CD8-positive, alpha-beta memory T cell (primary cell): ENCODE measurements around the gene CTSW. TPM values are rescaled to one million over a fixed set of nuclear protein-coding genes. Genes with fewer than 3 reads are reported as not detected.
"Not testable (repeated sequence)": the region's sequence is repeated elsewhere in the genome, so short reads cannot be mapped to it uniquely, and the experiment has no call there.

Experiments
- CTCF ChIA-PET: fragments of 350-600 bp; sonication (Branson Sonifier 250); formaldehyde crosslinking; loops from one replicate; lab custom pipeline; 2021; ENCODE audit warnings: antibody characterized with exemption; lab: Charles Lee
- POLR2A ChIA-PET: fragments of 350-600 bp; sonication (Branson Sonifier 250); formaldehyde crosslinking; loops from one replicate; lab custom pipeline; 2021; ENCODE audit warnings: antibody characterized with exemption; lab: Charles Lee
- DNase-seq, 5 donors: peaks; one replicate each; pipeline versions ENCODE4 v3.0.0 to v3.0.0-alpha.2; 2020 to 2022; ENCODE audit warnings: mixed read lengths in 1 of 5
- H3K27ac ChIP-seq: one replicate; pipeline ENCODE4 v1.7.0; 2013; ENCODE audit warnings: low read depth, mild to moderate bottlenecking, low read length, moderate library complexity
- H3K27me3 ChIP-seq: 2 replicates; pipeline ENCODE4 v1.7.0; 2013; ENCODE audit warnings: low read length, mild to moderate bottlenecking; ENCODE audit not compliant: insufficient read depth, poor library complexity, severe bottlenecking
- H3K36me3 ChIP-seq: 2 replicates; pipeline ENCODE4 v1.7.0; 2013; ENCODE audit warnings: mild to moderate bottlenecking, low read length, moderate library complexity; ENCODE audit not compliant: insufficient read depth
- H3K4me1 ChIP-seq: 2 replicates; pipeline ENCODE4 v1.7.0; 2013; ENCODE audit warnings: mild to moderate bottlenecking, low read length, moderate library complexity; ENCODE audit not compliant: insufficient read depth
- H3K4me3 ChIP-seq: 2 replicates; pipeline ENCODE4 v1.7.0; 2013; ENCODE audit warnings: mild to moderate bottlenecking, low read length
- H3K9me3 ChIP-seq: 2 replicates; pipeline ENCODE4 v1.7.0; 2013; ENCODE audit warnings: mild to moderate bottlenecking, low read length
- H3K27ac Mint-ChIP-seq, 8 donors: one replicate each; pipeline ENCODE4 v1.8.0; 2020 to 2021; ENCODE audit warnings: mixed read lengths in 8 of 8, mild to moderate bottlenecking in 6 of 8, inconsistent platforms in 3 of 8, moderate library complexity in 3 of 8
- H3K27me3 Mint-ChIP-seq, 2 donors: one replicate each; pipeline ENCODE4 v1.8.0; 2020 to 2021; ENCODE audit warnings: mixed read lengths in 2 of 2, mild to moderate bottlenecking in 1 of 2, moderate library complexity in 1 of 2
- H3K36me3 Mint-ChIP-seq, 3 donors: one replicate each; pipeline ENCODE4 v1.8.0; 2020 to 2021; ENCODE audit warnings: mixed read lengths in 3 of 3, inconsistent platforms in 1 of 3, mild to moderate bottlenecking in 1 of 3
- H3K4me1 Mint-ChIP-seq, 3 donors: one replicate each; pipeline ENCODE4 v1.8.0; 2020 to 2021; ENCODE audit warnings: mixed read lengths in 3 of 3, inconsistent platforms in 1 of 3, mild to moderate bottlenecking in 1 of 3
- H3K4me3 Mint-ChIP-seq, 7 donors: one replicate each; pipeline ENCODE4 v1.8.0; 2020 to 2021; ENCODE audit warnings: mixed read lengths in 7 of 7, mild to moderate bottlenecking in 6 of 7, moderate library complexity in 4 of 7, inconsistent platforms in 2 of 7
- H3K9me3 Mint-ChIP-seq, 5 donors: one replicate each; pipeline ENCODE4 v1.8.0; 2020 to 2022; ENCODE audit warnings: mixed read lengths in 5 of 5, mild to moderate bottlenecking in 3 of 5, moderate library complexity in 2 of 5, inconsistent platforms in 1 of 5
- polyA plus RNA-seq: library from polyadenylated mRNA; unstranded; fragments of 300-500 nt; fragmentation: Illumina TruSeq; gene quantifications from one replicate; pipeline ENCODE4 v1.2.3, GENCODE V29; 2021
- total RNA-seq, 2 experiments: library from RNA; stranded (reverse); gene quantifications; one replicate each; pipeline ENCODE4 v1.2.3, GENCODE V29; 2021

CTSW gene, protein sequence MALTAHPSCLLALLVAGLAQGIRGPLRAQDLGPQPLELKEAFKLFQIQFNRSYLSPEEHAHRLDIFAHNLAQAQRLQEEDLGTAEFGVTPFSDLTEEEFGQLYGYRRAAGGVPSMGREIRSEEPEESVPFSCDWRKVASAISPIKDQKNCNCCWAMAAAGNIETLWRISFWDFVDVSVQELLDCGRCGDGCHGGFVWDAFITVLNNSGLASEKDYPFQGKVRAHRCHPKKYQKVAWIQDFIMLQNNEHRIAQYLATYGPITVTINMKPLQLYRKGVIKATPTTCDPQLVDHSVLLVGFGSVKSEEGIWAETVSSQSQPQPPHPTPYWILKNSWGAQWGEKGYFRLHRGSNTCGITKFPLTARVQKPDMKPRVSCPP
- total RNA-seq, result 10 to 100 TPM; 40.9 to 44.3 TPM
- 1,046 TPM for polyA plus RNA-seq

DNA sequence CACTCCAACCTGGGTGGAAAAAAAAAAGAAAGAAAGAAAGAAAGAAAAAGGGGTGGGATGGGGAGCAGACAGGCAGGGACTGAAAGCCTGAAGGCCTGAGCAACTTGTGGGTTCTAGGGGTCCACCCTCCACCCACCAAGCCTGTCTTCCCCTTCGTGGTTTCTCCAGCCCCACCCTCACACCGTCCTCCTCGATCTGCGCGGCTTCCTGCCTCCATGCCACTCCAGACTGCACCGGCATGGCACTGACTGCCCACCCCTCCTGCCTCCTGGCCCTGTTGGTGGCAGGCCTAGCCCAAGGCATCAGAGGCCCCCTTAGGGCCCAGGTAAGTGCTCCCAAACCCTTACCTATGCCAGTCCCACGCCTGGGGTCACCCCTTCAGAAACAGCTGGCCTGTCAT lies at the start of gene CTSW:
TSS of gene CTSW (plus strand) at position 221 of the 400 bp plus-strand sequence. CDS start at position 239, 18 bp downstream.
- Mint-ChIP-seq H3K4me3 (peak within 1 kb of the TSS; percentile 84 to 92 (median 89)), H3K36me3 (peaks cover 0 to 27% (median 0%) of the 10 kb centered on the region in 3 donors), H3K9me3 (no peaks in the 10 kb centered on the region), H3K27ac (peak within 1 kb of the TSS; percentile 85 to 98 (median 93)), H3K4me1 (peaks cover 40 to 53% (median 42%) of the 10 kb centered on the region in 3 donors), H3K27me3 (peaks cover 0 to 3% of the 10 kb centered on the region in 2 donors)
- H3K9me3 ChIP-seq, result no peaks in the 10 kb centered on the region
- H3K4me3 ChIP-seq, result peak within 1 kb of the TSS; percentile 73
- no peaks in the 10 kb centered on the region for H3K27me3 ChIP-seq
- ChIA-PET POLR2A (interaction anchor here (1.0 to 1.7 kb wide), 4 partner anchors 11 to 24 kb away, joined by 3 to 7 read pairs (median 3); partner anchors contain the start of gene CCDC85B), CTCF (interaction anchor here (21.9 to 24.5 kb wide), 2 partner anchors 9 to 11 kb away, joined by 560 read pairs; partner anchors contain the start of genes CCDC85B, CFL1, CTSW and EFEMP2)
- peak within 1 kb of the TSS; percentile 64 for H3K27ac ChIP-seq
- peaks cover 17% of the 10 kb centered on the region for H3K36me3 ChIP-seq
- peak; percentile 48 to 71 (median 58) for DNase-seq
- peaks cover 40% of the 10 kb centered on the region for H3K4me1 ChIP-seq

GRCh38 chr11:65832231-65832630 lies 47.4 kb upstream of the CTSW start:
- Mint-ChIP-seq H3K4me1 (peaks cover 8 to 14% (median 13%) of the 10 kb centered on the region in 3 donors), H3K4me3 (peak overlapping the region in 3 of 7 donors; percentile 4 to 52 (median 8))
- peaks cover 16% of the 10 kb centered on the region for H3K4me1 ChIP-seq
- not testable (repeated sequence) for H3K27me3 ChIP-seq, DNase-seq, H3K27ac Mint-ChIP-seq, H3K27me3 Mint-ChIP-seq, H3K9me3 Mint-ChIP-seq, H3K4me3 ChIP-seq, H3K36me3 Mint-ChIP-seq, H3K9me3 ChIP-seq, H3K36me3 ChIP-seq, H3K27ac ChIP-seq
- ChIA-PET POLR2A (interaction anchor here (1.8 kb wide), 1 partner anchor 28 kb away, joined by 5 read pairs; the partner anchor contains the start of gene MUS81), CTCF (interaction anchor here (1.0 to 3.4 kb wide), 10 partner anchors 14 to 121 kb away, joined by 3 to 17 read pairs (median 8); partner anchors contain the start of genes AP5B1, CCDC85B, FIBP and KAT5)

DNA sequence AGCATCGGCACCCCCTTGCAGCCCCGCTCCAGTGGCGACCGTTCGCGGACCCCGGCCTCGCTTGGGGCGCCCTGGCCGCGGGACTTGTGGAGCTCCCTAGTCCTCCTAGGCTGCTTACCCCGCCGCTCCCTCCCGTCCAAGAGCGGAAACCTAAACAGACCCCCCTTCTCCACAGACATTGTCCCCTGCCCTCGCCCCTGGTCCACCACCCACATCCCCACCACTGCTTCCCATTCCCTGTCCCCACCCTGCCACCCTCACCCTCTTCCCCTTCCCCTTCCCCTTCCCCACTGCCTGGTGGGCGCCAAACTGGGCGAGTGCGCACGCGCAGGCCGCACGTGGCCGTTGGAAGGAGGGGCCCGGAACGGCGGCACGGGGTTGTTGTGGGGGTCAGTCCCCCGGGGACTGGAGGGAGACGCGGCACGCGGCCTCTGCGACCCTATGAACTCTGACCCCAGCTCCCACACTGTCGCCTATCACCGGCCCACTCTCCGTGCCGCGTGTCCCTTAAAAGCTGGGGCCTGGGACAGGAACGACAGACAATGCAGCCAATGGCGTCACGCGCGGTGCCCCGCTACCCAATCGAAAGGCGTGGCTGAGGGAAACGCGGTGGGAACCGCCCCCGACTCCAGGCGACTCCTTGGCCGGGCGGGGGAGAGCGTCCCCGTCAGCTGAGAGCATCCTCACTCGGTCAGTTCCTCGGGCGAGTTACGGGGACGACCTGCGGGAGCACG lies 46.2 kb upstream of the CTSW start, which contains the start of gene SNX32:
TSS of gene SNX32 (plus strand) at position 667 of the 734 bp plus-strand sequence. CDS start 103 bp downstream, outside the sequence.
- peaks cover 8 to 14% (median 13%) of the 10 kb centered on the region in 3 donors for H3K4me1 Mint-ChIP-seq
- ChIA-PET POLR2A (interaction anchor here (0.5 to 1.8 kb wide), 9 partner anchors 11 to 180 kb away, joined by 3 to 7 read pairs (median 3); partner anchors contain the start of genes CFL1, KAT5 and MUS81), CTCF (interaction anchor here (1.0 to 3.4 kb wide), 10 partner anchors 15 to 122 kb away, joined by 3 to 17 read pairs (median 8); partner anchors contain the start of genes AP5B1, CCDC85B, FIBP and KAT5)
- H3K4me3 Mint-ChIP-seq, result no peak within 1 kb of the TSS
- H3K27me3 Mint-ChIP-seq, result peaks cover 0 to 2% of the 10 kb centered on the region in 2 donors
- H3K4me1 ChIP-seq, result peaks cover 16% of the 10 kb centered on the region
- no peaks in the 10 kb centered on the region for H3K27me3 ChIP-seq
- H3K36me3 Mint-ChIP-seq, result no peaks in the 10 kb centered on the region
- peak; percentile 90 to 94 (median 91) for DNase-seq
- peak within 1 kb of the TSS in 6 of 8 donors; percentile 15 to 79 (median 67) for H3K27ac Mint-ChIP-seq
- no peaks in the 10 kb centered on the region for H3K36me3 ChIP-seq
- H3K9me3 Mint-ChIP-seq, result no peaks in the 10 kb centered on the region
- H3K27ac ChIP-seq, result no peak within 1 kb of the TSS
- H3K4me3 ChIP-seq, result peak within 1 kb of the TSS; percentile 57
- H3K9me3 ChIP-seq, result no peaks in the 10 kb centered on the region

GRCh38 chr11:65834202-65834601 lies 45.4 kb upstream of the CTSW start:
- H3K4me1 ChIP-seq, result peaks cover 16% of the 10 kb centered on the region
- no peaks in the 10 kb centered on the region for H3K27me3 ChIP-seq
- Mint-ChIP-seq H3K27ac (no peak overlapping the region), H3K9me3 (no peaks in the 10 kb centered on the region), H3K4me1 (peaks cover 8 to 14% (median 13%) of the 10 kb centered on the region in 3 donors), H3K27me3 (peaks cover 0 to 2% of the 10 kb centered on the region in 2 donors), H3K36me3 (no peaks in the 10 kb centered on the region), H3K4me3 (no peak overlapping the region)
- H3K36me3 ChIP-seq, result no peaks in the 10 kb centered on the region
- no peaks in the 10 kb centered on the region for H3K9me3 ChIP-seq
- peak overlapping the region; percentile 57 for H3K4me3 ChIP-seq
- POLR2A ChIA-PET, result interaction anchor here (0.7 to 1.8 kb wide), 6 partner anchors 18 to 121 kb away, joined by 3 to 7 read pairs (median 4); partner anchors contain the start of genes CFL1 and MUS81
- no peak for DNase-seq
- no peak overlapping the region for H3K27ac ChIP-seq
- CTCF ChIA-PET, result interaction anchor here (2.0 to 3.4 kb wide), 4 partner anchors 26 to 123 kb away, joined by 10 to 17 read pairs (median 13); partner anchors contain the start of genes AP5B1, KAT5 and MUS81

DNA sequence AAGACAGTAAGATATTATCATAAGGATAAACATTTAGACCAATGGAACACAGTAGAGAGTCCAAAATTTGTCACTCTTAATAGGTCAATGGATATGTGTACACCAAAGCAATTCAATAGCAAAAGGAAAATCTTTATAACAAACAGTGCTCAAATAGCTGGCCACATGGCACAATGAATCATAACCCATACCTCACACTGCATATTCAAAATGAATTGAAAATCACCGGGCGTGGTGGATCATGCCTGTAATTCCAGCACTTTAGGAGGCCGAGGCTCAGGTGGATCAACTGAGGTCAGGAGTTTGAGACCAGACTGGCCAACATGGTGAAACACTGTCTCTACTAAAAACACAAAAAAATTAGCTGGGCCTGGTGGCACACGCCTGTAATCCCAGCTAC lies 37.5 kb upstream of the CTSW start:
- Mint-ChIP-seq H3K9me3 (no peaks in the 10 kb centered on the region), H3K4me1 (no peaks in the 10 kb centered on the region), H3K27me3 (no peaks in the 10 kb centered on the region), H3K27ac (no peak overlapping the region), H3K36me3 (no peaks in the 10 kb centered on the region), H3K4me3 (no peak overlapping the region)
- Histone ChIP-seq H3K4me1 (no peaks in the 10 kb centered on the region), H3K27me3 (no peaks in the 10 kb centered on the region), H3K9me3 (no peaks in the 10 kb centered on the region), H3K4me3 (no peak overlapping the region), H3K36me3 (no peaks in the 10 kb centered on the region), H3K27ac (no peak overlapping the region)
- ChIA-PET POLR2A (no interaction called here), CTCF (no interaction called here)
- DNase-seq, result no peak

GRCh38 chr11:65843811-65844210 lies 35.8 kb upstream of the CTSW start:
- ChIA-PET POLR2A (no interaction called here), CTCF (interaction anchor here (1.1 to 1.3 kb wide), 4 partner anchors 15 to 47 kb away, joined by 3 to 5 read pairs (median 4); partner anchors contain the start of gene CCDC85B)
- no peaks in the 10 kb centered on the region for H3K36me3 Mint-ChIP-seq
- H3K36me3 ChIP-seq, result no peaks in the 10 kb centered on the region
- no peak overlapping the region for H3K27ac Mint-ChIP-seq
- H3K4me1 Mint-ChIP-seq, result no peaks in the 10 kb centered on the region
- H3K4me1 ChIP-seq, result no peaks in the 10 kb centered on the region
- no peak overlapping the region for H3K4me3 Mint-ChIP-seq
- no peaks in the 10 kb centered on the region for H3K9me3 ChIP-seq
- H3K27me3 Mint-ChIP-seq, result no peaks in the 10 kb centered on the region
- no peaks in the 10 kb centered on the region for H3K9me3 Mint-ChIP-seq
- DNase-seq, result no peak
- H3K4me3 ChIP-seq, result no peak overlapping the region
- no peak overlapping the region for H3K27ac ChIP-seq
- H3K27me3 ChIP-seq, result no peaks in the 10 kb centered on the region

- Mint-ChIP-seq H3K4me1 (no peaks in the 10 kb centered on the region), H3K9me3 (no peaks in the 10 kb centered on the region), H3K27me3 (no peaks in the 10 kb centered on the region), H3K36me3 (no peaks in the 10 kb centered on the region), H3K27ac (no peak overlapping the region), H3K4me3 (no peak overlapping the region)
- ChIA-PET CTCF (interaction anchor here (0.7 to 1.2 kb wide), 3 partner anchors 26 to 177 kb away, joined by 3 to 4 read pairs (median 3); no protein-coding TSS in a partner anchor), POLR2A (interaction anchor here (0.6 kb wide), 1 partner anchor 11 kb away, joined by 3 read pairs; no protein-coding TSS in a partner anchor)
- Histone ChIP-seq H3K4me3 (no peak overlapping the region), H3K27ac (no peak overlapping the region), H3K36me3 (no peaks in the 10 kb centered on the region), H3K27me3 (no peaks in the 10 kb centered on the region), H3K9me3 (no peaks in the 10 kb centered on the region), H3K4me1 (no peaks in the 10 kb centered on the region)
- no peak for DNase-seq
Measured at GRCh38 chr11:65844231-65844872, 35.3 kb upstream of the CTSW start.
